ENCODE measurements around the gene ORM1.

- TF ChIP-seq TCF7 (IDR thresholded peaks at IDR 0.05; ENCODE audit: borderline replicate concordance) (no peak), SUZ12 (IDR thresholded peaks at IDR 0.05; ENCODE audit: unreplicated experiment) (no peak), FOXK2 (IDR thresholded peaks at IDR 0.05) (no peak), SP1 (IDR thresholded peaks at IDR 0.05; ENCODE audit: low read depth, low read length) (no peak), CHD1 (IDR thresholded peaks at IDR 0.05; ENCODE audit: low read depth, low read length) (no peak), CTCF (IDR thresholded peaks at IDR 0.05 in 2 of 3, conservative IDR thresholded peaks at IDR 0.05 in 1 of 3; ENCODE audit: control insufficient read depth in 2 of 3, extremely low read depth in 1 of 3, insufficient read depth in 1 of 3, low read depth in 3 of 3, low read length in 3 of 3) (no peak), GABPA (IDR thresholded peaks at IDR 0.05; ENCODE audit: low read depth) (no peak), EZH2 (IDR thresholded peaks at IDR 0.05; ENCODE audit: borderline replicate concordance, control insufficient read depth, low read depth, low read length) (no peak), ZBTB40 (IDR thresholded peaks at IDR 0.05; ENCODE audit: borderline replicate concordance) (no peak), ATF2 (IDR thresholded peaks at IDR 0.05; ENCODE audit: low read length) (no peak)
Measured at GRCh38 chr9:114350636-114351401, 27.9 kb downstream of the ORM1 start.

Measured in GM12878 (cell line).